Hepatocyte (in vitro differentiated cells): ENCODE data around the gene PDE8B.

ENCODE experiments used
- CTCF ChIP-seq: fragments of 200-600 bp; sonication (generic); IDR thresholded peaks from 2 replicates; pipeline ENCODE4 v1.5.1; 2016; ENCODE audit warnings: antibody characterized with exemption, mild to moderate bottlenecking; ENCODE audit not compliant: poor library complexity
- EZH2 ChIP-seq: fragments of 200-600 bp; sonication (generic); IDR thresholded peaks from 2 replicates; pipeline ENCODE4 v1.6.1; 2016; ENCODE audit warnings: antibody characterized with exemption, mild to moderate bottlenecking, borderline replicate concordance
- EZH2phosphoT487 ChIP-seq: fragments of 200-600 bp; sonication (generic); IDR thresholded peaks from one replicate; pipeline ENCODE4 v1.6.1; 2018; ENCODE audit warnings: antibody characterized with exemption, mild to moderate bottlenecking, low read depth, moderate library complexity; ENCODE audit not compliant: unreplicated experiment, severe bottlenecking

GRCh38 chr5:77309140-77309539 is 98.7 kb downstream of the PDE8B start:
- TF ChIP-seq CTCF (no peak), EZH2phosphoT487 (no peak), EZH2 (no peak)
